Measurements from ENCODE around the gene PARP4. TPM values are rescaled to one million over a fixed set of nuclear protein-coding genes. Genes with fewer than 3 reads are reported as not detected.
A peak's percentile ranks its signal among the peaks of the same experiment; 100 is the strongest.
"Not testable (repeated sequence)": the region's sequence is repeated elsewhere in the genome, so short reads cannot be mapped to it uniquely, and the experiment has no call there.

PARP4 gene
- total RNA-seq, 2 donors from 2014 or later = 27.2 to 35.8 TPM

- Histone ChIP-seq H3K4me1 (replicated peaks) (no peaks in the 10 kb centered on the region), H3K4me3 (peak overlapping the region; percentile 72 to 74), H3K27ac (peak overlapping the region; percentile 79 to 85), H3K36me3 (no peaks in the 10 kb centered on the region), H3K27me3 (replicated peaks; ENCODE audit: insufficient read depth) (no peaks in the 10 kb centered on the region), H3K9me3 (no peaks in the 10 kb centered on the region)
- no peak for DNase-seq (ENCODE audit: low spot score)
- WGBS = 13% methylated on average over 6 of the region's 6 CpGs
- TF ChIP-seq CTCF (IDR thresholded peaks at IDR 0.05) (no peak), POLR2AphosphoS5 (IDR thresholded peaks at IDR 0.05) (no peak), POLR2A (IDR thresholded peaks at IDR 0.05) (no peak)
- intact Hi-C loops (cut with DNase I) = no loop called here
Measured at GRCh38 chr13:24511816-24512196, 772 bp downstream of the PARP4 start.

GRCh38 chr13:24511019-24511815 lies 1.4 kb downstream of the PARP4 start:
- Histone ChIP-seq H3K4me1 (replicated peaks) (no peaks in the 10 kb centered on the region), H3K9me3 (no peaks in the 10 kb centered on the region), H3K27ac (peak overlapping the region; percentile 13 to 79), H3K27me3 (replicated peaks; ENCODE audit: insufficient read depth) (no peaks in the 10 kb centered on the region), H3K36me3 (no peaks in the 10 kb centered on the region), H3K4me3 (peak overlapping the region; percentile 72 to 74)
- 71% methylated on average over 22 of the region's 22 CpGs for WGBS
- TF ChIP-seq CTCF (IDR thresholded peaks at IDR 0.05) (no peak), POLR2A (IDR thresholded peaks at IDR 0.05) (no peak), POLR2AphosphoS5 (IDR thresholded peaks at IDR 0.05) (no peak)
- intact Hi-C loops (cut with DNase I) = no loop called here
- no peak for DNase-seq (ENCODE audit: low spot score)

- H3K36me3 ChIP-seq = no peaks in the 10 kb centered on the region
- H3K27ac ChIP-seq = no peak overlapping the region
- no peaks in the 10 kb centered on the region for H3K4me1 ChIP-seq (replicated peaks)
- H3K27me3 ChIP-seq (replicated peaks; ENCODE audit: insufficient read depth) = no peaks in the 10 kb centered on the region
- intact Hi-C loops (cut with DNase I) = no loop called here
- no peak overlapping the region for H3K4me3 ChIP-seq
- H3K9me3 ChIP-seq = no peaks in the 10 kb centered on the region
- 89% methylated on average over 11 of the region's 50 CpGs for WGBS
- DNase-seq (ENCODE audit: low spot score) = no peak
- TF ChIP-seq CTCF (IDR thresholded peaks at IDR 0.05) (no peak), POLR2AphosphoS5 (IDR thresholded peaks at IDR 0.05) (no peak), POLR2A (IDR thresholded peaks at IDR 0.05) (no peak)
Measured at GRCh38 chr13:24506698-24507335, 5.8 kb downstream of the PARP4 start.

- H3K27ac ChIP-seq; DNase-seq (ENCODE audit: low spot score); H3K27me3 ChIP-seq (replicated peaks; ENCODE audit: insufficient read depth); intact Hi-C loops (cut with DNase I); H3K36me3 ChIP-seq; H3K4me1 ChIP-seq (replicated peaks); H3K4me3 ChIP-seq; H3K9me3 ChIP-seq: not testable (repeated sequence)
- 93% methylated on average over 6 of the region's 6 CpGs for WGBS
Measured at GRCh38 chr13:24506283-24506682, 6.3 kb downstream of the PARP4 start.

GRCh38 chr13:24505756-24506155 lies 6.8 kb downstream of the PARP4 start:
- intact Hi-C loops (cut with DNase I) = no loop called here
- Histone ChIP-seq H3K27ac (no peak overlapping the region), H3K4me1 (replicated peaks) (no peaks in the 10 kb centered on the region), H3K4me3 (no peak overlapping the region), H3K36me3 (no peaks in the 10 kb centered on the region), H3K9me3 (no peaks in the 10 kb centered on the region), H3K27me3 (replicated peaks; ENCODE audit: insufficient read depth) (no peaks in the 10 kb centered on the region)
- WGBS = 97% methylated on average over 20 of the region's 20 CpGs
- no peak for DNase-seq (ENCODE audit: low spot score)
- no peak for TF ChIP-seq POLR2AphosphoS5 (IDR thresholded peaks at IDR 0.05)
- no peak for TF ChIP-seq POLR2A (IDR thresholded peaks at IDR 0.05)
- TF ChIP-seq CTCF (IDR thresholded peaks at IDR 0.05) = no peak
